HCT116 (cell line): ENCODE data around the gene MST1. TPM values are rescaled to one million over a fixed set of nuclear protein-coding genes. Genes with fewer than 3 reads are reported as not detected.

ENCODE experiments used
- ATAC-seq: fragments of 200-7000 bp; cut with Tn5 transposase; 2 replicates; pipeline ENCODE4 v1.9.1; 2020; ENCODE audit warnings: mild to moderate bottlenecking, moderate library complexity
- BruUV-seq: library from RNA; stranded (reverse); fragments of 400-500 nt; replicated peaks from 2 replicates; lab custom pipeline; 2021; lab: Mats Ljungman, UMichigan
- CTCF ChIA-PET: fragments of 300-600 bp; sonication (Branson Sonifier 250); formaldehyde crosslinking; loops from one replicate; lab custom pipeline; 2021; ENCODE audit warnings: antibody characterized with exemption; lab: Charles Lee
- POLR2A ChIA-PET: fragments of 300-600, 350-600 bp; sonication (Branson Sonifier 250); formaldehyde crosslinking; loops from one replicate; lab custom pipeline; 2021; ENCODE audit warnings: antibody characterized with exemption; lab: Charles Lee
- RAD21 ChIA-PET, 2 experiments: fragments of 300-600 bp; sonication (Branson Sonifier 250); formaldehyde crosslinking; loops; one replicate each; lab custom pipeline; 2023; ENCODE audit warnings: low total read pairs in 2 of 2; ENCODE audit not compliant: uncharacterized antibody in 2 of 2, unreplicated experiment in 2 of 2, low non-redundant PET in 1 of 2; lab: Charles Lee
- DNase-seq: peaks from one replicate; pipeline ENCODE4 v3.0.0-alpha.2; 2010; ENCODE audit warnings: low read depth, low spot score
- H2AFZ ChIP-seq: fragments of 200-600 bp; shearing (Covaris generic), sonication (generic); 2 replicates; pipeline ENCODE4 v1.6.1; 2017; ENCODE audit warnings: low read depth, mixed run types, mixed read lengths, antibody characterized with exemption, low read length; ENCODE audit not compliant: poor library complexity, severe bottlenecking
- H3K27ac ChIP-seq: 2 replicates; pipeline ENCODE4 v1.5.1; 2012; ENCODE audit warnings: low read depth, low read length
- H3K27me3 ChIP-seq: fragments of 200-600 bp; sonication (generic); 2 replicates; pipeline ENCODE4 v1.6.1; 2016; ENCODE audit warnings: mixed run types, low read length, mixed read lengths; ENCODE audit not compliant: insufficient read depth
- H3K36me3 ChIP-seq, 2 experiments: fragments of 200-500 bp in 1 of 2; fragments of 200-600 bp in 1 of 2; sonication (Bioruptor generic) in 1 of 2; sonication (generic) in 1 of 2; 2 replicates each; pipeline versions ENCODE4 v1.5.1 to v1.6.1; 2014 to 2016; ENCODE audit warnings: low read length in 2 of 2, inconsistent platforms in 1 of 2, mixed read lengths in 1 of 2, mixed run types in 1 of 2; ENCODE audit not compliant: insufficient read depth in 2 of 2, control insufficient read depth in 1 of 2
- H3K4me1 ChIP-seq, 2 experiments: fragments of 200-600 bp in 1 of 2; sonication (generic) in 1 of 2; 2 replicates each; pipeline versions ENCODE4 v1.5.1 to v1.6.1; 2012 to 2017; ENCODE audit warnings: low read length in 2 of 2, inconsistent platforms in 1 of 2, mild to moderate bottlenecking in 1 of 2, mixed read lengths in 1 of 2, mixed run types in 1 of 2, moderate library complexity in 1 of 2; ENCODE audit not compliant: insufficient read depth in 2 of 2, control insufficient read depth in 1 of 2
- H3K4me2 ChIP-seq: fragments of 200-600 bp; sonication (generic); 2 replicates; pipeline ENCODE4 v1.6.1; 2017; ENCODE audit warnings: mixed run types, low read length, mixed read lengths
- H3K4me3 ChIP-seq, 2 experiments: fragments of 200-600 bp in 1 of 2; sonication (generic) in 1 of 2; replicated peaks in 1 of 2; 2 replicates each; pipeline ENCODE4 v1.5.1; 2011 to 2016; ENCODE audit warnings: low read length in 2 of 2, control low read depth in 1 of 2, low read depth in 1 of 2, mild to moderate bottlenecking in 1 of 2, mixed read lengths in 1 of 2, mixed run types in 1 of 2
- H3K79me2 ChIP-seq: fragments of 200-600 bp; sonication (generic); 2 replicates; pipeline ENCODE4 v1.6.1; 2017; ENCODE audit warnings: mild to moderate bottlenecking, mixed run types, low read length, moderate library complexity, mixed read lengths; ENCODE audit not compliant: insufficient read depth
- H3K9ac ChIP-seq: fragments of 200-600 bp; sonication (generic); 2 replicates; pipeline ENCODE4 v1.6.1; 2016; ENCODE audit warnings: low read length, mixed read lengths
- H3K9me2 ChIP-seq: fragments of 200-600 bp; sonication (generic), shearing (Covaris generic); 2 replicates; pipeline ENCODE4 v1.6.1; 2017; ENCODE audit warnings: mixed run types, mild to moderate bottlenecking, moderate library complexity; ENCODE audit not compliant: insufficient read depth
- H3K9me3 ChIP-seq, 2 experiments: fragments of 200-500 bp in 1 of 2; fragments of 200-600 bp in 1 of 2; sonication (Bioruptor generic) in 1 of 2; sonication (generic) in 1 of 2; 2 replicates each; pipeline ENCODE4 v1.6.1; 2014 to 2017; ENCODE audit warnings: low read length in 2 of 2, mixed read lengths in 2 of 2, inconsistent platforms in 1 of 2, low read depth in 1 of 2, mild to moderate bottlenecking in 1 of 2, mixed run types in 1 of 2, moderate library complexity in 1 of 2; ENCODE audit not compliant: control insufficient read depth in 1 of 2, insufficient read depth in 1 of 2
- H4K20me1 ChIP-seq: fragments of 200-600 bp; sonication (generic), shearing (Covaris generic); 2 replicates; pipeline ENCODE4 v1.6.1; 2017; ENCODE audit warnings: mixed run types, mild to moderate bottlenecking, moderate library complexity; ENCODE audit not compliant: insufficient read depth
- CBX3 ChIP-seq: IDR thresholded peaks from 2 replicates; pipeline ENCODE4 v1.6.1; 2012; ENCODE audit warnings: low read depth
- CEBPB ChIP-seq: IDR thresholded peaks from 2 replicates; pipeline ENCODE4 v1.6.1; 2012; ENCODE audit warnings: low read depth
- FOSL1 ChIP-seq: IDR thresholded peaks from 2 replicates; pipeline ENCODE4 v1.6.1; 2012; ENCODE audit warnings: low read depth
- POLR2AphosphoS5 ChIP-seq: IDR thresholded peaks from 2 replicates; pipeline ENCODE4 v1.6.1; 2011; ENCODE audit warnings: mild to moderate bottlenecking, low read depth, low read length, moderate library complexity
- RAD21 ChIP-seq: IDR thresholded peaks from 2 replicates; pipeline ENCODE4 v1.6.1; 2012; ENCODE audit warnings: low read depth, mild to moderate bottlenecking
- SIN3A ChIP-seq: IDR thresholded peaks from 2 replicates; pipeline ENCODE4 v1.6.1; 2012; ENCODE audit warnings: low read depth
- SP1 ChIP-seq: IDR thresholded peaks from 2 replicates; pipeline ENCODE4 v1.6.1; 2012; ENCODE audit warnings: low read depth
- SRF ChIP-seq: IDR thresholded peaks from 2 replicates; pipeline ENCODE4 v1.6.1; 2012; ENCODE audit warnings: low read depth
- intact Hi-C: fragments of 100-400 bp; cut with micrococcal nuclease; formaldehyde crosslinking; loops from 2 replicates; pipeline ENCODE4 v1.10.0; 2022
- total RNA-seq: library from RNA; stranded (reverse); gene quantifications from one replicate; pipeline ENCODE4 v1.2.1, GENCODE V29; 2021; ENCODE audit not compliant: unreplicated experiment
- TF ChIP-seq, protein P1 (sequence below): IDR thresholded peaks from 2 replicates; pipeline ENCODE4 v1.6.1; 2012; ENCODE audit warnings: low read depth
- TF ChIP-seq, protein P2 (sequence below), 3 experiments: fragments of 200-600 bp in 1 of 3; sonication (generic) in 1 of 3; IDR thresholded peaks in 2 of 3; conservative IDR thresholded peaks in 1 of 3; 2 replicates each; pipeline ENCODE4 v1.5.1; 2012 to 2017; ENCODE audit warnings: low read depth in 2 of 3, low read length in 2 of 3, antibody characterized with exemption in 1 of 3, borderline replicate concordance in 1 of 3, control low read depth in 1 of 3, mild to moderate bottlenecking in 1 of 3, mixed read lengths in 1 of 3, mixed run types in 1 of 3, moderate library complexity in 1 of 3; ENCODE audit not compliant: insufficient read depth in 1 of 3
- TF ChIP-seq, protein P3 (sequence below): IDR thresholded peaks from 2 replicates; pipeline ENCODE4 v1.6.1; 2012

The MST1 gene
- total RNA-seq, 1 experiment from 2014 or later = 15.4 TPM

DNA sequence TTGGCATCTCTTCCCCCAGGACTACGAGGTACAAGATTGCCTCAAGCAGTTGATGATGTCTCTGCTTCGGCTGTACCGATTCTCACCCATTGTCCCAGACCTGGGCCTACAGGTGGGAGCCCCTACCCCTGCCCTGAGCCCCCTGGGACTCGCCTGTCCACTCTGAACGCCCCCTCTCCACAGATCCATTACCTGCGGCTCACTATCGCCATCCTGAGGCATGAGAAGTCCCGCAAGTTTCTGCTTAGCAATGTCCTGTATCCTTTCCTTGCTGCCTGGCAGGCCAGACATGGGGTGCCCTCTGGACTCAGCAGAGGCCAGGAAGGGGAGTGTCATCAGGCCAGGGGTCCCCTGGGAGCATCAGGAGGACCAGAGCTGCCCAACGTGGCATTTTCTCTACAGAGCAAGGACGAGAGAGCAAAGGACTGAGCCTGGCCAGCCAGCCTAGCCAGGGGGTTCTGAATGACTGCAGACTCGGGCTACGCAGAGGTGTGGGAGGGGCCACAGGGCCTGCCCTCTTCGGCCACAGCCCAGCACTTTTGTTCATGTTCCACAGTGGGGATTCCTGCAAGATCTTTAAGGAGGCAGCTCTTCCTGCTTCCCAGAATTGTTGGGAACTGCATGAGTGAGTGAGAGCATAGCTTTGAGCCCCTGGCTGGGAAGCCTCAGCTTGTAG is 11.3 kb upstream of the MST1 start:
- H3K79me2 ChIP-seq = no peaks in the 10 kb centered on the region
- H3K4me2 ChIP-seq = no peak overlapping the region
- DNase-seq (no peak), ATAC-seq (no peak)
- no peaks in the 10 kb centered on the region for H3K9me2 ChIP-seq
- H3K27me3 ChIP-seq = no peaks in the 10 kb centered on the region
- H4K20me1 ChIP-seq = no peaks in the 10 kb centered on the region
- no peak overlapping the region for H3K9ac ChIP-seq
- CTCF ChIA-PET = interaction anchor here (0.6 to 2.8 kb wide), 6 partner anchors 8 to 239 kb away, joined by 3 to 25 read pairs (median 6); partner anchors contain the start of genes INKA1 and RBM6
- H3K4me3 ChIP-seq = no peak overlapping the region
- TF ChIP-seq CBX3 (no peak), SP1 (no peak), FOSL1 (no peak), POLR2AphosphoS5 (no peak), RAD21 (peak; percentile 34; the same call in 1 of the 2 replicates), SIN3A (no peak), SRF (no peak), CEBPB (no peak)
- TF ChIP-seq, protein P1, sequence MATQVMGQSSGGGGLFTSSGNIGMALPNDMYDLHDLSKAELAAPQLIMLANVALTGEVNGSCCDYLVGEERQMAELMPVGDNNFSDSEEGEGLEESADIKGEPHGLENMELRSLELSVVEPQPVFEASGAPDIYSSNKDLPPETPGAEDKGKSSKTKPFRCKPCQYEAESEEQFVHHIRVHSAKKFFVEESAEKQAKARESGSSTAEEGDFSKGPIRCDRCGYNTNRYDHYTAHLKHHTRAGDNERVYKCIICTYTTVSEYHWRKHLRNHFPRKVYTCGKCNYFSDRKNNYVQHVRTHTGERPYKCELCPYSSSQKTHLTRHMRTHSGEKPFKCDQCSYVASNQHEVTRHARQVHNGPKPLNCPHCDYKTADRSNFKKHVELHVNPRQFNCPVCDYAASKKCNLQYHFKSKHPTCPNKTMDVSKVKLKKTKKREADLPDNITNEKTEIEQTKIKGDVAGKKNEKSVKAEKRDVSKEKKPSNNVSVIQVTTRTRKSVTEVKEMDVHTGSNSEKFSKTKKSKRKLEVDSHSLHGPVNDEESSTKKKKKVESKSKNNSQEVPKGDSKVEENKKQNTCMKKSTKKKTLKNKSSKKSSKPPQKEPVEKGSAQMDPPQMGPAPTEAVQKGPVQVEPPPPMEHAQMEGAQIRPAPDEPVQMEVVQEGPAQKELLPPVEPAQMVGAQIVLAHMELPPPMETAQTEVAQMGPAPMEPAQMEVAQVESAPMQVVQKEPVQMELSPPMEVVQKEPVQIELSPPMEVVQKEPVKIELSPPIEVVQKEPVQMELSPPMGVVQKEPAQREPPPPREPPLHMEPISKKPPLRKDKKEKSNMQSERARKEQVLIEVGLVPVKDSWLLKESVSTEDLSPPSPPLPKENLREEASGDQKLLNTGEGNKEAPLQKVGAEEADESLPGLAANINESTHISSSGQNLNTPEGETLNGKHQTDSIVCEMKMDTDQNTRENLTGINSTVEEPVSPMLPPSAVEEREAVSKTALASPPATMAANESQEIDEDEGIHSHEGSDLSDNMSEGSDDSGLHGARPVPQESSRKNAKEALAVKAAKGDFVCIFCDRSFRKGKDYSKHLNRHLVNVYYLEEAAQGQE = no peak
- TF ChIP-seq, protein P2, sequence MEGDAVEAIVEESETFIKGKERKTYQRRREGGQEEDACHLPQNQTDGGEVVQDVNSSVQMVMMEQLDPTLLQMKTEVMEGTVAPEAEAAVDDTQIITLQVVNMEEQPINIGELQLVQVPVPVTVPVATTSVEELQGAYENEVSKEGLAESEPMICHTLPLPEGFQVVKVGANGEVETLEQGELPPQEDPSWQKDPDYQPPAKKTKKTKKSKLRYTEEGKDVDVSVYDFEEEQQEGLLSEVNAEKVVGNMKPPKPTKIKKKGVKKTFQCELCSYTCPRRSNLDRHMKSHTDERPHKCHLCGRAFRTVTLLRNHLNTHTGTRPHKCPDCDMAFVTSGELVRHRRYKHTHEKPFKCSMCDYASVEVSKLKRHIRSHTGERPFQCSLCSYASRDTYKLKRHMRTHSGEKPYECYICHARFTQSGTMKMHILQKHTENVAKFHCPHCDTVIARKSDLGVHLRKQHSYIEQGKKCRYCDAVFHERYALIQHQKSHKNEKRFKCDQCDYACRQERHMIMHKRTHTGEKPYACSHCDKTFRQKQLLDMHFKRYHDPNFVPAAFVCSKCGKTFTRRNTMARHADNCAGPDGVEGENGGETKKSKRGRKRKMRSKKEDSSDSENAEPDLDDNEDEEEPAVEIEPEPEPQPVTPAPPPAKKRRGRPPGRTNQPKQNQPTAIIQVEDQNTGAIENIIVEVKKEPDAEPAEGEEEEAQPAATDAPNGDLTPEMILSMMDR (IDR thresholded peaks at IDR 0.05 in 2 of 3, conservative IDR thresholded peaks at IDR 0.05 in 1 of 3; ENCODE audit: borderline replicate concordance in 1 of 3, insufficient read depth in 1 of 3, low read depth in 2 of 3, low read length in 2 of 3) = peak; percentile 22 to 47 (median 46); a peak in 5 of 6 replicates
- TF ChIP-seq, protein P3, sequence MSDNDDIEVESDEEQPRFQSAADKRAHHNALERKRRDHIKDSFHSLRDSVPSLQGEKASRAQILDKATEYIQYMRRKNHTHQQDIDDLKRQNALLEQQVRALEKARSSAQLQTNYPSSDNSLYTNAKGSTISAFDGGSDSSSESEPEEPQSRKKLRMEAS = no peak
- TF ChIP-seq, all 23 proteins: peak for 2
- no TSS peak for BruUV-seq
- intact Hi-C loops = no loop called here
- RAD21 ChIA-PET = interaction anchor here in 1 of 2 experiments (1.0 kb wide), 2 partner anchors 161 to 206 kb away, joined by 3 to 4 read pairs; no protein-coding TSS in a partner anchor
- peaks cover 0 to 7% of the 10 kb centered on the region in 2 experiments; a peak in 1 of 4 replicates for H3K36me3 ChIP-seq
- POLR2A ChIA-PET = no interaction called here
- H3K4me1 ChIP-seq = no peaks in the 10 kb centered on the region
- no peaks in the 10 kb centered on the region for H3K9me3 ChIP-seq
- no peak overlapping the region for H3K27ac ChIP-seq
- no peak overlapping the region for H2AFZ ChIP-seq
